ENCODE measurements around the gene FBXO24.
A peak's percentile ranks its signal among the peaks of the same experiment; 100 is the strongest.
"Not testable (repeated sequence)": the region's sequence is repeated elsewhere in the genome, so short reads cannot be mapped to it uniquely, and the experiment has no call there.

FBXO24 gene

GRCh38 chr7:100586266-100587025 lies at the start of gene FBXO24:
Gene FBXO24, plus strand, starts transcription at chr7:100586328. Its CDS starts 298 bp downstream, at chr7:100586626.
- peak; percentile 99 for DNase-seq

- DNase-seq: not testable (repeated sequence)
Measured at GRCh38 chr7:100536695-100537094, 49.4 kb upstream of the FBXO24 start.

GRCh38 chr7:100538348-100538653 lies 47.8 kb upstream of the FBXO24 start:
- DNase-seq: no peak

GRCh38 chr7:100538654-100539435 lies 47.3 kb upstream of the FBXO24 start, which contains the start of gene AGFG2:
Gene AGFG2, plus strand, starts transcription at chr7:100539203. Its CDS starts 144 bp downstream, at chr7:100539347.
- DNase-seq: peak; percentile 99

GRCh38 chr7:100539436-100540006 lies 46.6 kb upstream of the FBXO24 start:
- no peak for DNase-seq

- no peak for DNase-seq
Measured at GRCh38 chr7:100540073-100540723, 45.9 kb upstream of the FBXO24 start.

- DNase-seq: not testable (repeated sequence)
Measured at GRCh38 chr7:100541309-100541708, 44.8 kb upstream of the FBXO24 start.

GRCh38 chr7:100543586-100543985 lies 42.5 kb upstream of the FBXO24 start:
- DNase-seq: no peak

GRCh38 chr7:100544386-100544785 lies 41.7 kb upstream of the FBXO24 start:
- no peak for DNase-seq

- no peak for DNase-seq
Measured at GRCh38 chr7:100544967-100545359, 41.2 kb upstream of the FBXO24 start.

GRCh38 chr7:100545360-100546128 lies 40.6 kb upstream of the FBXO24 start:
- no peak for DNase-seq

GRCh38 chr7:100546129-100546925 lies 39.8 kb upstream of the FBXO24 start:
- no peak for DNase-seq

- no peak for DNase-seq
Measured at GRCh38 chr7:100546926-100547800, 39.0 kb upstream of the FBXO24 start.

GRCh38 chr7:100547872-100548271 lies 38.3 kb upstream of the FBXO24 start:
- no peak for DNase-seq

GRCh38 chr7:100548446-100548845 lies 37.7 kb upstream of the FBXO24 start:
- not testable (repeated sequence) for DNase-seq

- no peak for DNase-seq
Measured at GRCh38 chr7:100552532-100552931, 33.6 kb upstream of the FBXO24 start.

- no peak for DNase-seq
Measured at GRCh38 chr7:100553032-100553431, 33.1 kb upstream of the FBXO24 start.

- DNase-seq: no peak
Measured at GRCh38 chr7:100555701-100556100, 30.4 kb upstream of the FBXO24 start.

GRCh38 chr7:100556541-100556940 lies 29.6 kb upstream of the FBXO24 start:
- no peak for DNase-seq

GRCh38 chr7:100559127-100559526 lies 27.0 kb upstream of the FBXO24 start:
- DNase-seq: no peak

All from NCI-H1105 treated with DMSO at 0.1 percent for 48 hours (cell line).